Esophagus muscularis mucosa (tissue), 4 donors: ENCODE data around the gene CALB2.
"Not testable (repeated sequence)": the region's sequence is repeated elsewhere in the genome, so short reads cannot be mapped to it uniquely, and the experiment has no call there.

Experiments used
- EP300 ChIP-seq: sonication (generic); formaldehyde crosslinking; IDR thresholded peaks from one replicate; pipeline ENCODE4 v1.6.1; 2017; ENCODE audit warnings: antibody characterized with exemption
- POLR2A ChIP-seq: fragments of 450-650 bp; IDR thresholded peaks from one replicate; pipeline ENCODE4 v1.6.1; 2017; ENCODE audit warnings: antibody characterized with exemption, moderate library complexity, mild to moderate bottlenecking, low read depth
- POLR2AphosphoS5 ChIP-seq, 2 donors: sonication (generic); formaldehyde crosslinking; IDR thresholded peaks; one replicate each; pipeline ENCODE4 v1.6.1; 2017; ENCODE audit warnings: antibody characterized with exemption in 2 of 2
- TF ChIP-seq, protein P1 (sequence below), 3 experiments: fragments of 200-600 bp in 2 of 3; fragments of 450-650 bp in 1 of 3; sonication (generic) in 2 of 3; IDR thresholded peaks; one replicate each; pipeline ENCODE4 v1.5.1; 2017 to 2019; ENCODE audit warnings: antibody characterized with exemption in 3 of 3, mild to moderate bottlenecking in 2 of 3, moderate library complexity in 1 of 3

DNA sequence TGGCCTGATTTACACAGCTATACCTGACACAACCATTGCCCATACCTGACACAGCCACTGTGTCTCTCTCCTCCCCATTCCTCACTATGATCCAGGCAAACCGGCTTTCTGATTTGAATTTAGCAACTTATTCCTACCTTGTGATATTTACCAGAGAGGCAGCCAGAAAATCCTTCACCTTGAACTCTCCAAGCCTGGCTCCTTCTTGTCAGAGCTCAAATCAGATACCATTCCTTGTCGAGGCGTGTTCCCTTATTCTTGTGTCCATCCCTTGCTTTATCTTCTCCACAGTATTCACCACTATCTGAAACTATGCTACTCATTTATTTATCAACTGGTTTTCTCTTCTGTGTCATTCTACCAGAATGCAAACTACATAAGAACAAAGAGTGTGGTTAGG lies 44.9 kb upstream of the CALB2 start:
- TF ChIP-seq, protein P1, sequence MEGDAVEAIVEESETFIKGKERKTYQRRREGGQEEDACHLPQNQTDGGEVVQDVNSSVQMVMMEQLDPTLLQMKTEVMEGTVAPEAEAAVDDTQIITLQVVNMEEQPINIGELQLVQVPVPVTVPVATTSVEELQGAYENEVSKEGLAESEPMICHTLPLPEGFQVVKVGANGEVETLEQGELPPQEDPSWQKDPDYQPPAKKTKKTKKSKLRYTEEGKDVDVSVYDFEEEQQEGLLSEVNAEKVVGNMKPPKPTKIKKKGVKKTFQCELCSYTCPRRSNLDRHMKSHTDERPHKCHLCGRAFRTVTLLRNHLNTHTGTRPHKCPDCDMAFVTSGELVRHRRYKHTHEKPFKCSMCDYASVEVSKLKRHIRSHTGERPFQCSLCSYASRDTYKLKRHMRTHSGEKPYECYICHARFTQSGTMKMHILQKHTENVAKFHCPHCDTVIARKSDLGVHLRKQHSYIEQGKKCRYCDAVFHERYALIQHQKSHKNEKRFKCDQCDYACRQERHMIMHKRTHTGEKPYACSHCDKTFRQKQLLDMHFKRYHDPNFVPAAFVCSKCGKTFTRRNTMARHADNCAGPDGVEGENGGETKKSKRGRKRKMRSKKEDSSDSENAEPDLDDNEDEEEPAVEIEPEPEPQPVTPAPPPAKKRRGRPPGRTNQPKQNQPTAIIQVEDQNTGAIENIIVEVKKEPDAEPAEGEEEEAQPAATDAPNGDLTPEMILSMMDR (IDR thresholded peaks at IDR 0.05) = not testable (repeated sequence)
- TF ChIP-seq EP300; POLR2A; POLR2AphosphoS5 (IDR thresholded peaks at IDR 0.05): not testable (repeated sequence)
